HepG2 (cell line): ENCODE results near the gene S100A13. TPM values are rescaled to one million over a fixed set of nuclear protein-coding genes. Genes with fewer than 3 reads are reported as not detected.
A peak's percentile ranks its signal among the peaks of the same experiment; 100 is the strongest.

Experiments used
- HNRNPL ChIP-seq: fragments of 200-400 bp; formaldehyde crosslinking; IDR thresholded peaks from 2 replicates; pipeline ENCODE4 v1.6.1; 2017; ENCODE audit warnings: mild to moderate bottlenecking, low read depth, low read length
- JARID2 ChIP-seq: sonication (generic); formaldehyde crosslinking; IDR thresholded peaks from 2 replicates; pipeline ENCODE4 v1.8.1; 2023; ENCODE audit warnings: missing genetic modification reagents, inconsistent platforms; ENCODE audit not compliant: insufficient replicate concordance
- JDP2 ChIP-seq: sonication (generic); formaldehyde crosslinking; IDR thresholded peaks from 2 replicates; pipeline ENCODE4 v1.8.1; 2022; ENCODE audit warnings: missing genetic modification reagents, borderline replicate concordance
- NFATC3 ChIP-seq: sonication (generic); formaldehyde crosslinking; IDR thresholded peaks from 2 replicates; pipeline ENCODE4 v1.5.1; 2020; ENCODE audit warnings: mild to moderate bottlenecking, missing genetic modification reagents
- SMARCE1 ChIP-seq: fragments of 450-650 bp; IDR thresholded peaks from 2 replicates; pipeline ENCODE4 v1.6.1; 2017; ENCODE audit warnings: borderline replicate concordance
- SMC3 ChIP-seq: IDR thresholded peaks from 2 replicates; pipeline ENCODE4 v1.6.1; 2011; ENCODE audit warnings: low read length, improper control_type of control experiment
- SP5 ChIP-seq: IDR thresholded peaks from 2 replicates; pipeline ENCODE4 v1.6.1; 2016; ENCODE audit warnings: low read depth, borderline replicate concordance
- SRSF9 ChIP-seq: fragments of 200-400 bp; formaldehyde crosslinking; IDR thresholded peaks from 2 replicates; pipeline ENCODE4 v1.6.1; 2018; ENCODE audit warnings: borderline replicate concordance, mild to moderate bottlenecking, low read depth, low read length; ENCODE audit not compliant: insufficient read depth, poor library complexity, severe bottlenecking
- TOE1 ChIP-seq: sonication (generic); formaldehyde crosslinking; IDR thresholded peaks from 2 replicates; pipeline ENCODE4 v1.4.0; 2020; ENCODE audit warnings: mild to moderate bottlenecking, missing genetic modification reagents
- TRIM24 ChIP-seq: sonication (generic); formaldehyde crosslinking; IDR thresholded peaks from 2 replicates; pipeline ENCODE4 v1.8.0; 2022; ENCODE audit warnings: mild to moderate bottlenecking, missing genetic modification reagents
- ZNF136 ChIP-seq: sonication (generic); formaldehyde crosslinking; IDR thresholded peaks from 2 replicates; pipeline ENCODE4 v1.8.1; 2022; ENCODE audit warnings: low read depth, mild to moderate bottlenecking, moderate library complexity, missing genetic modification reagents
- ZNF232 ChIP-seq: sonication (generic); formaldehyde crosslinking; IDR thresholded peaks from 2 replicates; pipeline ENCODE4 v1.4.0; 2020; ENCODE audit warnings: missing genetic modification reagents, borderline replicate concordance
- ZNF296 ChIP-seq: sonication (generic); formaldehyde crosslinking; conservative IDR thresholded peaks from 2 replicates; pipeline ENCODE4 v1.5.0; 2020; ENCODE audit warnings: mild to moderate bottlenecking, missing genetic modification reagents
- ZNF432 ChIP-seq: sonication (generic); formaldehyde crosslinking; IDR thresholded peaks from 2 replicates; pipeline ENCODE4 v1.5.0; 2020; ENCODE audit warnings: missing genetic modification reagents, mild to moderate bottlenecking, borderline replicate concordance
- ZNF510 ChIP-seq: sonication (generic); formaldehyde crosslinking; IDR thresholded peaks from 2 replicates; pipeline ENCODE4 v1.4.0; 2020; ENCODE audit warnings: low read depth, mild to moderate bottlenecking, missing genetic modification reagents
- polyA plus RNA-seq, 8 experiments: library from polyadenylated mRNA; depleted of rRNA in 3 of 8; stranded (reverse) in 7 of 8; unstranded in 1 of 8; fragments of >200 nt; fragmentation: Illumina TruSeq in 4 of 8; extraction: Trizol in 4 of 8; gene quantifications; 2 replicates each; pipeline versions ENCODE4 v1.2.1 to v1.2.3, GENCODE V29; 2011 to 2016; ENCODE audit warnings: low read depth in 4 of 8, missing spikeins in 1 of 8, mixed read lengths in 1 of 8; ENCODE audit not compliant: insufficient read depth in 1 of 8
- total RNA-seq, 5 experiments: library from RNA; depleted of rRNA; stranded (reverse); fragments of >200 nt; fragmentation: Illumina TruSeq; extraction: Trizol; gene quantifications; 2 replicates each; pipeline ENCODE4 v1.2.3, GENCODE V29; 2016; ENCODE audit warnings: low read depth in 1 of 5
- TF ChIP-seq, protein P1 (sequence below): sonication (generic); formaldehyde crosslinking; IDR thresholded peaks from 2 replicates; pipeline ENCODE4 v1.4.0; 2020; ENCODE audit warnings: missing genetic modification reagents
- TF ChIP-seq, protein P2 (sequence below): sonication (generic); formaldehyde crosslinking; IDR thresholded peaks from 2 replicates; pipeline ENCODE4 v1.8.1; 2023; ENCODE audit warnings: mild to moderate bottlenecking, missing genetic modification reagents
- TF ChIP-seq, protein P3 (sequence below): sonication (generic); formaldehyde crosslinking; IDR thresholded peaks from 2 replicates; pipeline ENCODE4 v1.4.0; 2020; ENCODE audit warnings: mild to moderate bottlenecking, low read depth, missing genetic modification reagents
- TF ChIP-seq, protein P4 (sequence below): sonication (generic); formaldehyde crosslinking; IDR thresholded peaks from 2 replicates; pipeline ENCODE4 v1.4.0; 2020; ENCODE audit warnings: low read depth, mild to moderate bottlenecking, missing genetic modification reagents
- TF ChIP-seq, protein P5 (sequence below): sonication (generic); formaldehyde crosslinking; IDR thresholded peaks from 2 replicates; pipeline ENCODE4 v1.5.0; 2020; ENCODE audit warnings: missing genetic modification reagents, mild to moderate bottlenecking, borderline replicate concordance

S100A13 gene
- total and polyA plus RNA-seq, 2 of the 13 experiments (the other 11 are each of a cell fraction or from before 2014, with no cell fraction given): 89.5 to 172 TPM

DNA sequence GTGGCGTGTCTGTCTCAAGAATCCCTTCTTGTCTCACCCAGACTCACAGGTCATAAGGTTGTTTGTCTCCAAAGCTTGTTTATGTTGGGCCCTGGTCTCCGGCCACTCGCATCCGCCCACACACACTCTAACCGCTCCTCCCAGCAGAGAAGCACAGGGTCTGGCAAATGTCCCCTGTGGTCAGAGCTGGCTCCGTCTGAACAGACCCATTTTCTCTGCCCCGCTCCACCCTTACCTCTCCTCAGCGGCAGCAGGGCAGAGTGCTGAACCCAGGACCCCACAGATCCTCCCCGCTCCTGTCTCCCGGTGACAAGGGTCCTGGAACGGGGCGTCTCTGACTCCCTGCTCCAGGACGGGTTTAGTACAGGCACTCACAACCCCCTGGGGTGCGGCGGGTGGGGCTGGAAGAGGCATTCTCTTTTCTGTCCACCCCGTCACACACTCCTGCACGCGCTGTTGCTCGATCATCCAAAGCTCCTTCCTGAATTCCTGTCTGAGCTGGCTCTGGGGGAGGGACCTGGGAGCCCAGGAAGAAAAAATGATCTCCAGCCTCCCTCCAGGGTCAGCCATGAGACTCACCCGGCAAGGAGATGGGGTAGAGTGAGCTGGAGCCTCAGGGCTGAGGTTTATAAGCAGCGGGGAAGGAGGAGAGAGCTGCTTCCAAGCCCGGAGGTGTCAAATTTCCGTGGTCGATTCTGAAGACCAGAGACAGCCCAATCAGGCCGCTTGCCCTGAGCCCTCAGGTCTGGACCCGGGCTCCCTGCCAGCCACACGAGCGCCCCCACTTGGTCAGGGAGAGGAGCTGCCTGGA is at the start of gene S100A13 (continued):
- TF ChIP-seq, protein P1, sequence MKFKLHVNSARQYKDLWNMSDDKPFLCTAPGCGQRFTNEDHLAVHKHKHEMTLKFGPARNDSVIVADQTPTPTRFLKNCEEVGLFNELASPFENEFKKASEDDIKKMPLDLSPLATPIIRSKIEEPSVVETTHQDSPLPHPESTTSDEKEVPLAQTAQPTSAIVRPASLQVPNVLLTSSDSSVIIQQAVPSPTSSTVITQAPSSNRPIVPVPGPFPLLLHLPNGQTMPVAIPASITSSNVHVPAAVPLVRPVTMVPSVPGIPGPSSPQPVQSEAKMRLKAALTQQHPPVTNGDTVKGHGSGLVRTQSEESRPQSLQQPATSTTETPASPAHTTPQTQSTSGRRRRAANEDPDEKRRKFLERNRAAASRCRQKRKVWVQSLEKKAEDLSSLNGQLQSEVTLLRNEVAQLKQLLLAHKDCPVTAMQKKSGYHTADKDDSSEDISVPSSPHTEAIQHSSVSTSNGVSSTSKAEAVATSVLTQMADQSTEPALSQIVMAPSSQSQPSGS (CRISPR knock-in tag): no peak
- TF ChIP-seq ZNF232 (CRISPR knock-in tag) (no peak), JARID2 (no peak), SMC3 (no peak; the same call in 1 of the 2 replicates), HNRNPL (no peak), NFATC3 (CRISPR knock-in tag) (no peak), SRSF9 (no peak), ZNF510 (CRISPR knock-in tag) (no peak), SMARCE1 (no peak), ZNF296 (no peak), ZNF136 (CRISPR knock-in tag) (no peak), TOE1 (CRISPR knock-in tag) (no peak), ZNF432 (no peak), TRIM24 (no peak), JDP2 (no peak), SP5 (CRISPR knock-in tag) (0 out of 2 replicates have a peak, but pooled peaks have one; percentile 9)
- TF ChIP-seq, protein P2, sequence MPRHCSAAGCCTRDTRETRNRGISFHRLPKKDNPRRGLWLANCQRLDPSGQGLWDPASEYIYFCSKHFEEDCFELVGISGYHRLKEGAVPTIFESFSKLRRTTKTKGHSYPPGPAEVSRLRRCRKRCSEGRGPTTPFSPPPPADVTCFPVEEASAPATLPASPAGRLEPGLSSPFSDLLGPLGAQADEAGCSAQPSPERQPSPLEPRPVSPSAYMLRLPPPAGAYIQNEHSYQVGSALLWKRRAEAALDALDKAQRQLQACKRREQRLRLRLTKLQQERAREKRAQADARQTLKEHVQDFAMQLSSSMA (CRISPR knock-in tag): no peak
- TF ChIP-seq, protein P3, sequence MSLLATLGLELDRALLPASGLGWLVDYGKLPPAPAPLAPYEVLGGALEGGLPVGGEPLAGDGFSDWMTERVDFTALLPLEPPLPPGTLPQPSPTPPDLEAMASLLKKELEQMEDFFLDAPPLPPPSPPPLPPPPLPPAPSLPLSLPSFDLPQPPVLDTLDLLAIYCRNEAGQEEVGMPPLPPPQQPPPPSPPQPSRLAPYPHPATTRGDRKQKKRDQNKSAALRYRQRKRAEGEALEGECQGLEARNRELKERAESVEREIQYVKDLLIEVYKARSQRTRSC: no peak
- TF ChIP-seq, protein P4, sequence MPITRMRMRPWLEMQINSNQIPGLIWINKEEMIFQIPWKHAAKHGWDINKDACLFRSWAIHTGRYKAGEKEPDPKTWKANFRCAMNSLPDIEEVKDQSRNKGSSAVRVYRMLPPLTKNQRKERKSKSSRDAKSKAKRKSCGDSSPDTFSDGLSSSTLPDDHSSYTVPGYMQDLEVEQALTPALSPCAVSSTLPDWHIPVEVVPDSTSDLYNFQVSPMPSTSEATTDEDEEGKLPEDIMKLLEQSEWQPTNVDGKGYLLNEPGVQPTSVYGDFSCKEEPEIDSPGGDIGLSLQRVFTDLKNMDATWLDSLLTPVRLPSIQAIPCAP: no peak
- TF ChIP-seq, protein P5, sequence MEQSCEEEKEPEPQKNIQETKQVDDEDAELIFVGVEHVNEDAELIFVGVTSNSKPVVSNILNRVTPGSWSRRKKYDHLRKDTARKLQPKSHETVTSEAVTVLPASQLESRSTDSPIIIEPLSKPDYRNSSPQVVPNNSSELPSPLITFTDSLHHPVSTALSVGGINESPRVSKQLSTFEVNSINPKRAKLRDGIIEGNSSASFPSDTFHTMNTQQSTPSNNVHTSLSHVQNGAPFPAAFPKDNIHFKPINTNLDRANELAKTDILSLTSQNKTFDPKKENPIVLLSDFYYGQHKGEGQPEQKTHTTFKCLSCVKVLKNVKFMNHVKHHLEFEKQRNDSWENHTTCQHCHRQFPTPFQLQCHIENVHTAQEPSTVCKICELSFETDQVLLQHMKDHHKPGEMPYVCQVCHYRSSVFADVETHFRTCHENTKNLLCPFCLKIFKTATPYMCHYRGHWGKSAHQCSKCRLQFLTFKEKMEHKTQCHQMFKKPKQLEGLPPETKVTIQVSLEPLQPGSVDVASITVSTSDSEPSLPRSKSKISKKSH (CRISPR knock-in tag): 0 out of 2 replicates have a peak, but pooled peaks have one; percentile 18
